K562 (cell line): Measurements from ENCODE around the gene C1QL2. TPM values are rescaled to one million over a fixed set of nuclear protein-coding genes. Genes with fewer than 3 reads are reported as not detected.

Experiments
- ATAC-seq: fragments of 200-7000 bp; cut with Tn5 transposase; 3 replicates; pipeline ENCODE4 v1.9.1; 2020; ENCODE audit warnings: moderate library complexity
- BruUV-seq: library from RNA; stranded (reverse); fragments of 400-500 nt; replicated peaks from 2 replicates; lab custom pipeline; 2021; lab: Mats Ljungman, UMichigan
- CTCF ChIA-PET: fragments of 300-600 bp; formaldehyde crosslinking; extraction: SDS; loops from one replicate; lab custom pipeline; 2021; ENCODE audit warnings: low intra/inter-chr PET ratio; lab: Yijun Ruan, JAX
- POLR2A ChIA-PET: fragments of 300-600, 350-650 bp; sonication (Branson Sonifier 250); formaldehyde crosslinking; extraction: SDS; loops from one replicate; lab custom pipeline; 2021; ENCODE audit warnings: antibody characterized with exemption, inconsistent platforms; lab: Yijun Ruan, JAX
- DNase-seq, 4 experiments: peaks; one replicate each; pipeline versions ENCODE4 v3.0.0 to v3.0.0-alpha.2; 2011 to 2018; ENCODE audit warnings: low spot score in 3 of 4, mixed read lengths in 3 of 4; ENCODE audit errors: extremely low read depth in 1 of 4
- FAIRE-seq: peaks from 2 replicates; lab custom pipeline; 2011; peaks lifted over from hg19 to GRCh38; lab: Jason Lieb, UNC
- H2AFZ ChIP-seq: 2 replicates; pipeline ENCODE4 v1.6.0; 2011; ENCODE audit warnings: low read depth, low read length, control low read depth, inconsistent platforms
- H3K27ac ChIP-seq: fragments of 200-600 bp; 3 replicates; pipeline ENCODE4 v1.8.0; 2011; ENCODE audit warnings: low read depth, mild to moderate bottlenecking, control low read depth, inconsistent platforms, low read length, moderate library complexity, mixed read lengths; ENCODE audit errors: extremely low read depth
- H3K27me3 ChIP-seq, 2 experiments: fragments of 300-600 bp in 1 of 2; 2 replicates in 1 of 2; 3 replicates in 1 of 2; pipeline versions ENCODE4 v1.6.0 to v1.8.0; 2011; ENCODE audit warnings: inconsistent platforms in 2 of 2, low read length in 2 of 2, mild to moderate bottlenecking in 1 of 2, mixed read lengths in 1 of 2, moderate library complexity in 1 of 2; ENCODE audit not compliant: control insufficient read depth in 2 of 2, insufficient read depth in 2 of 2
- H3K36me3 ChIP-seq: fragments of 300-600 bp; 3 replicates; pipeline ENCODE4 v1.8.0; 2011; ENCODE audit warnings: mild to moderate bottlenecking, low read length, inconsistent platforms; ENCODE audit not compliant: control insufficient read depth, insufficient read depth
- H3K4me1 ChIP-seq, 2 experiments: fragments of 200-600 bp in 1 of 2; replicated peaks in 1 of 2; 2 replicates in 1 of 2; 3 replicates in 1 of 2; pipeline versions ENCODE4 v1.5.1 to v1.8.0; 2011; ENCODE audit warnings: inconsistent platforms in 2 of 2, low read length in 2 of 2, mild to moderate bottlenecking in 1 of 2, mixed read lengths in 1 of 2, moderate library complexity in 1 of 2; ENCODE audit not compliant: control insufficient read depth in 2 of 2, insufficient read depth in 2 of 2
- H3K4me2 ChIP-seq: 2 replicates; pipeline ENCODE4 v1.6.1; 2011; ENCODE audit warnings: low read length, control low read depth, inconsistent platforms, mixed read lengths; ENCODE audit not compliant: insufficient read depth
- H3K4me3 ChIP-seq: fragments of 200-600 bp; sonication (generic), shearing (Covaris generic); 2 replicates; pipeline ENCODE4 v1.5.1; 2016; ENCODE audit warnings: control low read depth, inconsistent platforms
- H3K79me2 ChIP-seq: fragments of 200-600 bp; 3 replicates; pipeline ENCODE4 v1.8.0; 2011; ENCODE audit warnings: low read length, inconsistent platforms; ENCODE audit not compliant: control insufficient read depth, insufficient read depth
- H3K9ac ChIP-seq, 2 experiments: 2 replicates each; pipeline versions ENCODE4 v1.6.0 to v1.6.1; 2011; ENCODE audit warnings: low read depth in 2 of 2, low read length in 2 of 2, control low read depth in 1 of 2, inconsistent platforms in 1 of 2, mild to moderate bottlenecking in 1 of 2, mixed read lengths in 1 of 2; ENCODE audit not compliant: insufficient read depth in 1 of 2
- H3K9me1 ChIP-seq: one replicate; pipeline ENCODE4 v1.6.0; 2011; ENCODE audit warnings: inconsistent platforms, mild to moderate bottlenecking, low read length, moderate library complexity; ENCODE audit not compliant: control insufficient read depth, insufficient read depth
- H3K9me3 ChIP-seq: replicated peaks from 2 replicates; pipeline ENCODE4 v1.5.1; 2011; ENCODE audit warnings: low read depth, low read length, inconsistent platforms; ENCODE audit not compliant: control insufficient read depth, insufficient read depth
- H4K20me1 ChIP-seq: replicated peaks from 2 replicates; pipeline ENCODE4 v1.6.1; 2011; ENCODE audit warnings: low read length, inconsistent platforms, mixed read lengths; ENCODE audit not compliant: control insufficient read depth, insufficient read depth
- FOSL1 ChIP-seq: fragments of 200-800 bp; sonication (Bioruptor generic); conservative IDR thresholded peaks from 2 replicates; pipeline ENCODE4 v1.6.1; 2016; ENCODE audit warnings: missing genetic modification characterization, missing compliant biosample characterization
- HMG20B ChIP-seq: fragments of 250-450 bp; sonication (Bioruptor Pico); IDR thresholded peaks from 2 replicates; pipeline ENCODE4 v1.5.0; 2021; ENCODE audit warnings: mild to moderate bottlenecking
- HNRNPH1 ChIP-seq: fragments of 200-400 bp; formaldehyde crosslinking; optimal IDR thresholded peaks from 2 replicates; pipeline ENCODE3; 2017; ENCODE audit warnings: low read depth, mild to moderate bottlenecking, low read length, moderate library complexity
- OTX1 ChIP-seq: fragments of 450-650 bp; formaldehyde crosslinking; IDR thresholded peaks from 2 replicates; pipeline ENCODE4 v1.4.0; 2022; ENCODE audit warnings: mild to moderate bottlenecking
- POLR2AphosphoS2 ChIP-seq: IDR thresholded peaks from 2 replicates; pipeline ENCODE4 v1.6.1; 2012; ENCODE audit warnings: low read length, improper control_type of control experiment
- POLR2B ChIP-seq: fragments of 450-650 bp; IDR thresholded peaks from 2 replicates; pipeline ENCODE4 v1.6.1; 2018; ENCODE audit warnings: low read depth; ENCODE audit not compliant: partially characterized antibody
- POLR3A ChIP-seq: IDR thresholded peaks from 2 replicates; pipeline ENCODE4 v1.6.1; 2011; ENCODE audit warnings: borderline replicate concordance, mild to moderate bottlenecking, moderate library complexity; ENCODE audit not compliant: insufficient read length, insufficient read depth; ENCODE audit errors: extremely low read depth
- RAD51 ChIP-seq: fragments of 450-650 bp; IDR thresholded peaks from 2 replicates; pipeline ENCODE4 v1.7.1; 2016; ENCODE audit warnings: low read depth, mild to moderate bottlenecking, borderline replicate concordance
- RNF2 ChIP-seq: sonication (generic); IDR thresholded peaks from 2 replicates; pipeline ENCODE4 v1.6.1; 2016
- SIRT6 ChIP-seq: IDR thresholded peaks from one replicate; pipeline ENCODE4 v1.6.1; 2012; ENCODE audit warnings: low read depth, mild to moderate bottlenecking, control low read depth, inconsistent platforms, low read length, moderate library complexity
- ZNF655 ChIP-seq: fragments of 250-450 bp; sonication (Bioruptor Pico); IDR thresholded peaks from 2 replicates; pipeline ENCODE4 v1.5.0; 2021
- WGBS: fragments of 100-300 bp; shearing (Covaris generic); methylation state at CpG from one replicate; pipeline ENCODE4 v1.1.6; 2016; ENCODE audit warnings: low coverage, mixed read lengths; ENCODE audit not compliant: insufficient coverage; ENCODE audit errors: missing lambda C conversion rate; 5-methylcytosine and 5-hydroxymethylcytosine counted together
- in situ Hi-C: fragments of 300-500 bp; cut with MboI; formaldehyde crosslinking; loops from 4 replicates; pipeline ENCODE4 v1.15.0; 2018; ENCODE audit warnings: inconsistent platforms, mixed read lengths
- intact Hi-C: fragments of 100-400 bp; cut with micrococcal nuclease; formaldehyde crosslinking; loops from 2 replicates; pipeline ENCODE4 v1.14.2; 2022
- polyA plus RNA-seq, 8 experiments: library from polyadenylated mRNA; depleted of rRNA in 4 of 8; stranded (reverse) in 5 of 8; unstranded in 3 of 8; fragments of >200 nt; fragmentation: Nextera tagmentation in 2 of 8; fragmentation: Illumina TruSeq in 1 of 8; extraction: Ambion mirVana in 2 of 8; extraction: Trizol in 1 of 8; gene quantifications; 2 replicates each; pipeline versions ENCODE4 v1.2.1 to v1.2.3, GENCODE V29; 2011 to 2014; ENCODE audit warnings: inconsistent platforms in 1 of 8, missing spikeins in 1 of 8
- total RNA-seq, 7 experiments: library from RNA; depleted of rRNA in 6 of 7; stranded (reverse); fragments of >200 nt in 6 of 7; fragmentation: Illumina TruSeq in 2 of 7; extraction: Trizol in 2 of 7; gene quantifications; 2 replicates each; pipeline versions ENCODE4 v1.2.1 to v1.2.3, GENCODE V29; 2011 to 2021; ENCODE audit warnings: low replicate concordance in 1 of 7
- TF ChIP-seq, protein P1 (sequence below): fragments of 250-450 bp; sonication (Bioruptor Pico); IDR thresholded peaks from 2 replicates; pipeline ENCODE4 v1.5.0; 2021; ENCODE audit warnings: mild to moderate bottlenecking, moderate library complexity

The C1QL2 gene
- total and polyA plus RNA-seq, 9 of the 15 experiments (the other 6 are each of a cell fraction or from before 2014, with no cell fraction given) = not detected

DNA sequence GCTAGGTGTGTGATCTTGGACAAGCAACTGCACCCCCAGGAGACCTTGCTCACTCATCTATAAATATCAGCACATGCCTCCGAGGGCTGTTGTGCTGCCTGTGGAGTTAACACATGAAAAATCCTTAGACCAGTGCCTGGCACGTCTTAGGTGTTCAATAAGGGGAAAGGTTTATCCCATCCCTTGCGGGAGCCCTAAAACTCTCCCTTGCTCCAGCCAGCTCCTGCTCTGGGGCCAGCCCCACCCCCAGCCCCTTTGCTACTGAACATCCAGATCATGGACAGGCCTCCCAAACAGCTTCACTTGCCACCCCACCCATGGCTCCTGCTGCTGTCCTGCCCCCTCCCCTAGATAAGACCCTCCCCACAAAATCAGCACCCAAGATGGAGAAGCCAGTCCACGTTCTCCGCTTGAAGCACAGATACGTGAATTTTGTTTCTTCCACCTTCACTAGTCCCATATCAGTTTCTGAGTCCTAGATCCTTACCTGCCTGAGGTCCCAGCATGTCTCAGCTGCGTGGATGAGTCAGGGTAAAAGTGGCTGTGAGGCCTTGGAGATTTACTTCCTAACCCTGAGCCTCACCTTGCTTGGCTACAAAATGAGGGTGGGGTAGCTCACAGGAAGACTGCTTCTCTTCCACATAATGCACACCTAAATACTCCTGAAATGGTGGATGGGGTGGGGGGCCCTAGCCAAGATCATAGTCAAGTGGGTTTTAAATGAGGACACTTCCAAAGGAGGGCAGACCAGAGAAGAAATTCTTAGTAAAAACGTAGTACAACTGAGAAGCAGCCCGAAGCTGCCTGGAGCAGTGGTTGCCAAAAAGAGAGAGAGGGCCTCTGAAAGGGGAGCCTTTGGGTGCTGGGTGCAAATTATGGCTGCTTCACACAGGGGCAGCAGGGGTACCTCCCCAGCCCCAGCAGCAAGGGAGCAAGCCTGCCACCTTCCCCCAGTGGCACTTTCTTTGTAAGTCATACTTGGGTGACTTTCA is 40.4 kb downstream of the C1QL2 start:
- in situ Hi-C loops = no loop called here
- Histone ChIP-seq H3K27me3 (peaks cover 0 to 27% of the 10 kb centered on the region in 2 experiments; a peak in 4 of 5 replicates), H2AFZ (no peak overlapping the region)
- TF ChIP-seq FOSL1 = no peak
- no peak for TF ChIP-seq POLR2B
- no peak for TF ChIP-seq HMG20B (CRISPR knock-in tag)
- no peak for TF ChIP-seq ZNF655 (CRISPR knock-in tag)
- TF ChIP-seq SIRT6 = no peak
- TF ChIP-seq OTX1 (CRISPR knock-in tag) = no peak
- no peak for TF ChIP-seq POLR2AphosphoS2
- no peak for TF ChIP-seq RAD51
- TF ChIP-seq, protein P1, sequence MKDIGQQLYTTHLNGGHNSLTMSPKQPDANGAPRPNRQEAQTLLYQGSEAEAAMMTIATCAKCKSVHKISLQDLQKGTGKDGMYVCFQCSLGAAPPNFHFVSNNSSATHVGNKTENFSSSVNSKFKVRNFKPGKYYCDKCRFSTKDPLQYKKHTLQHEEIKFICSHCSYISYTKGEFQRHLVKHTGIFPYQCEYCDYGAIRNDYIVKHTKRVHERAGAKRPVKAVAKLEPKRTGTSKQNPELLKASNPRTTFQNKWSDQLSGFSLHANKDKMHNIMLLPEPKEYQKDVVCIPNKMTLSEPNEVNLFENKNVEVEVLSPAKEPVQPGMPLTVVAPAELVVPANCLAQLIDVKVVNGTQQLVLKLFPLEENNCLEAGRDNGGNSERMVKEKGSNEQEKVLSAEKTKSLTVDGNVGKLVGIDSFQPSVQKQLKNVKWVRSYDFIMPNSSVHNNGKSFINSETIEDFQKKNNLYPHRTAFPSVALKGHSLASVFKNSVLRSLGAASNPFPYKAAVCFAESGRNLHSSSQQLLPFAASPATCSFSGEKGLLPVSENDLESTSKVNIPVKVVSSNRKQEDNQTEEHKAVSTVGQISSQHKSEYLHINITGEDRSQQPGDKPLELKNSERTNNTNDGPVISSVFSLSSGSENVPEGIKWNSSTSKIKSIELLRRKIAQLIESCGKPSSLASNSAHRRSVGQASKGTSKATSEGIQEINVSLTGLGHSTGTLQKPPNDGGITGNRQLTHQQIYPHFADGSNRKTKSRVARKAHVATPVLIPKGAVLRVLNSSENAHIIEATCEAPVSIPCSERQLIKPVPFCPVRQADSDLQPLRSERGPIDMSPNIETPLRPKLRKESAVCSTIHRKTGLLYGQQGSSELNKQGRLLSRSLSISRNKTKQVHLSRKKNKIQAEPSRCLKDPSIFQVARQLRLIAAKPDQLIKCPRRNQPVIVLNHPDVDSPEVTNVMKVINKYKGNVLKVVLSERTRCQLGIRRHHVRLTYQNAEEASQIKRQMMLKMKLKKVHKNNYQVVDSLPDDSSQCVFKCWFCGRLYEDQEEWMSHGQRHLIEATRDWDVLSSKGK (CRISPR knock-in tag) = no peak
- no peak for TF ChIP-seq RNF2
- TF ChIP-seq POLR3A = no peak
- TF ChIP-seq HNRNPH1 = no peak
- TF ChIP-seq, all 486 proteins: peak for 0
- ATAC-seq (no peak), FAIRE-seq (no peak), DNase-seq (no peak)
- ChIA-PET CTCF (no interaction called here), POLR2A (interaction anchor here (0.6 kb wide), 1 partner anchor 44 kb away, joined by 3 read pairs; no protein-coding TSS in a partner anchor)
- no TSS peak for BruUV-seq
- WGBS = 2% methylated on average over 9 of the region's 9 CpGs
- H3K9me3 ChIP-seq = no peaks in the 10 kb centered on the region
- no peak overlapping the region for H3K9ac ChIP-seq
- no peaks in the 10 kb centered on the region for H3K36me3 ChIP-seq
- no peaks in the 10 kb centered on the region for H3K79me2 ChIP-seq
- no peak overlapping the region for H3K27ac ChIP-seq
- H3K4me3 ChIP-seq = no peak overlapping the region
- H3K4me1 ChIP-seq = no peaks in the 10 kb centered on the region
- H3K9me1 ChIP-seq = no peaks in the 10 kb centered on the region
- H4K20me1 ChIP-seq = peaks cover 3% of the 10 kb centered on the region; the same call in 1 of the 2 replicates
- no peak overlapping the region for H3K4me2 ChIP-seq
- intact Hi-C loops = no loop called here
